Stromal cell of bone marrow (primary cell): ENCODE results near the gene DPP7.

ENCODE experiments used
- DNase-seq: peaks from one replicate; pipeline ENCODE4 v3.0.0-alpha.2; 2012; ENCODE audit warnings: low read depth

Gene DPP7

DNA sequence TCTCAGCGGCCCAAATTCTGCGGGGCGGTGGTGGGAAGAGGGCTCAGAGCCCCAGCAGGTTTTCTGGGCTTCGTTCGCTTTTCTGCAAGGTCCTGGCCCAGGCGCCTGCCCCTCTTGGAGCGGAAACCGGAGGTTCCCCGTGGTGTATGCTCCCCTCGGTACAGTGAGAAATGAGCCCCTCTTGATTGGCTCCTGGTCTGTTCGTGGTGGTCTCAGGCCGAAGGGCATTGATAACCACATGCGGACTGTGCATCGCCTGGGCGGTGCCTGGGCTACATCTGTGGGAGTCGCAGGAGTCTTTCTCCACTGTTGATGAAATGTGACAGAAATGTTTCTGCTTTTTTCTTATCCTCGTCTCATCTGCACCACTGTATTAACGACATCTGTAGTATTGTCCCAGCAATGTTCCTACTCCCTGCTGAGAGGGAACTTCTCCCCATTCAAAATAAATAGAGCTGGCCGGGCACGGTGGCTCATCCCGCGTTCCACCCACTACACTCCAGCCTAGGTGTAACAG is 27.1 kb downstream of the DPP7 start:
- DNase-seq: no peak

DNA sequence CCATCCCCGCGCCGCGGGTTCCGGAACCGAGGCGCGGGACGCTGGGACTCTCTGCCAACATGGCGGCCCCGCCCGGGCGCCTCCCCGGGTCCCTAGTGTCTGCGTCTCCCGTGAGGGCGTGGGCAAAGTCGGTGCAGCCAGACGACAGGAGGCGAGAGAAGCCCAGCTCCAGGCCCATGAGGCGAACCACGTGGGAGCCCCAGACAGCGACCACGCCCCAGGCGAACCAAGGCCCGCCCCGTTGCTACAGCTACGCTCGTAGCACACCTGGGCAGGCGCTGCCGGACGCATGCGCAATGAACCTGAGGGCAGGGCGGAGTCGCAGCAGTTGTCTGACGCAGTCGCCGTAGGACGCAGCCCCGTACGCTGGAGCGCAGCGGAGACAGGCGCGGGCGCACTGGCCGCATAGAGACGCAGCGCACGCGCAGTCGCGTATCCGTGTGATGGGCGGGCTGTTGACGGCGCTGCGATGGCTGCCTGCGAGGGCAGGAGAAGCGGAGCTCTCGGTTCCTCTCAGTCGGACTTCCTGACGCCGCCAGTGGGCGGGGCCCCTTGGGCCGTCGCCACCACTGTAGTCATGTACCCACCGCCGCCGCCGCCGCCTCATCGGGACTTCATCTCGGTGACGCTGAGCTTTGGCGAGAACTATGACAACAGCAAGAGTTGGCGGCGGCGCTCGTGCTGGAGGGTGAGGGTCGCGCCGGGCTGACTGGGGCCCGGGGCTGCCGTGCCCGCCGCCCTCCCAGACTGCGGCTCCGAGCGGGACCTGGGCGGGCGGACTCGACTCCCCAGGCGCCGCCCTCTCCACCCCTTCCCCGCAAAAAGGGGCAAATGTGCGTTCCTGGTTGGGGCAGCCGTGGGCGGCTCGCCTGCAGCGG is 27.8 kb downstream of the DPP7 start, which contains the start of gene MAN1B1:
MAN1B1 (plus strand) TSS at position 455 of the 878 bp plus-strand sequence; CDS start at position 470, 15 bp downstream.
- DNase-seq: peak; percentile 92

GRCh38 chr9:137085920-137086530 is 28.5 kb downstream of the DPP7 start:
- DNase-seq: peak; percentile 21

- DNase-seq: no peak
Measured at GRCh38 chr9:137084526-137084925, 30.0 kb downstream of the DPP7 start.

DNA sequence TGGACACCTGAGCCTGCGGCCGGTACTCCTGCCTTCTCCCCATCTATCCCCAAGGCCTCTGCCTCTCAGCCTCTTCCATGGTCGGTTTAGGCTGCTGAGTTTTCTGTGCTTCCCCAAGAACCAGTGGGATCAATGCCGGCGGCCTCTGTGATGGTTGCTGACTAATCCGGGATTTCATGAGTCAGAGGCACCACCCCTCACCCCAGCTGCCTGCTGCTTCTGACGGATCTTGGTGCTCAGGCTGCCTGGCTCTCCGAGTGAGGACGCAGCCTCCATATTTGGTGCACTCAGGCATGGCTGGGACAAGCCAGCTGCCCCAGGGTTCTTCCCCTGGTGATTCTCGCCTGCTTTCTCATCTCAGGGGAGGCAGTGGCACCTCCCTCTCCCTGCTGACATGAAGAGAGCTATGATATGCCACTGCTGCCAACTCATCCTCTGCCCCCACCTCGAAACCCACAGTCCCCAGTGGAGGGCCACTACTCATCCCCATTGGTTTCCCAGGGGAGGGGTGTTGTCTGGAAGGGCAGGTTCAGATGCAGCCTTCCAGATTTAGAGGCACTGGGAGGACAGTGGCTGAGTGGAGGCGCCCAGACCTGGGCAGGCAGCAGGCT is 31.0 kb downstream of the DPP7 start:
- DNase-seq: peak; percentile 96

- DNase-seq: no peak
Measured at GRCh38 chr9:137082925-137083290, 31.6 kb downstream of the DPP7 start.

GRCh38 chr9:137082222-137082924 is 32.2 kb downstream of the DPP7 start:
- DNase-seq: no peak

DNA sequence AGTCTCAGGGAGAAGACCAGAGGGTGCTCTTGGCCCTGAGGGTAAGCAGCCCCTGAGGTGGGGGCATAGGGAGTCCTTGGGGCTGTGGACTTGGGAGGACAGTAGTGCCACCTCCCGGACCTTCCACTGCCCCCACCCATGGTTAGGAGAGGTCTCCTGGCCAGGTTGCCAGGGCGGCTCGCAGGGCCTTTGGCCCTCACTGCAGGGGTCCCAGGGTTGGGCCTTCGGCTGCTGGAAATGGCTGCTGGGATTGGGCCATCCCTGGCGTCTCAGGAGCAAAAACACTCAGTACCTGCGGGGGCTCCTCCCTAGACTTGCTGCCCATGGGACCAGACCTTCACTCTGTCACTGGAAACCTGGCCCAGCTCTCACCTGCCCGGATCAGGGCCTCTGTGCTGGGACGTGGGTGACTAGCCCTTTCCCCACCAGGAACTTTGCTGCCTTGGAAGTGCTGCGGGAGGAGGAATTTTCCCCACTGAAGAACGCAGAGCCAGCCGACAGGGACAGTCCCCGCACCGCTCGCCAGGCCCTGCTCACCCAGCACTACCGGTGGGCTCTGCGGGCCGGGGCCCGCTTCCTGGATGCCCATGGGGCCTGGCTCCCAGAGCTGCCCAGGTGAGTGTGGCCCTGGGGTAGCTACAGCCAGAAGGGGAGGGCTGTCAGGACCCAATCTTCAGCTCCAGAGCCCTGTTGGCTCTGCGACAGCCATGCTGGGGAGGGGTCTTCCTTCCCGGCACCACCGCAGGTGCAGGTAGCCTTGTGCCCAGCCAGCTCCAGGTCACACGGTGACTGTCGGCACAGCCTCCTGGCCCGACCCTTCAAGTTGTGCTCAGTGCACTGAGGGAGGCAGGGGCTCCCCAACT is 34.0 kb downstream of the DPP7 start:
- DNase-seq: no peak

DNA sequence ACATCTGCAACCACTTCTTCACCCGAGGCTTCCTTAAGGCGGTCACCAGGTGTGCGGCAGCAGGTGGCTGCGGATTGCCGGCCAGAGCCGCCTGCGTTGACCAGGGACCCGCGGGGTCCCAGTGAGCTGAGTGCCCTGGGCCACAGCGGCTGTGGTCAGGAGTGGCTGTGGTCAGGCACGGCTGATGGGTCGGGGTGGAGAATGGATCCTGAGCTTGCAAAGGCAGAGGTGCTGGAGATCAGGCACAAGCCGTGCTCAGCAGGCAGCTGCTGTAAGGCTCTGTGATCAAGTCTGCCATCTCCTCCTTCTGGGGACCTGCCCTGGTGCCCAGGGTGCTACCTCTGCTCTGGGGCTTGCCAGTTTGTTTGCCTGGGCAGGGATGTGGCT is 35.1 kb downstream of the DPP7 start:
- DNase-seq: no peak

GRCh38 chr9:137078701-137079400 is 35.7 kb downstream of the DPP7 start:
- no peak for DNase-seq

GRCh38 chr9:137077758-137078693 is 36.5 kb downstream of the DPP7 start:
- DNase-seq: no peak

DNA sequence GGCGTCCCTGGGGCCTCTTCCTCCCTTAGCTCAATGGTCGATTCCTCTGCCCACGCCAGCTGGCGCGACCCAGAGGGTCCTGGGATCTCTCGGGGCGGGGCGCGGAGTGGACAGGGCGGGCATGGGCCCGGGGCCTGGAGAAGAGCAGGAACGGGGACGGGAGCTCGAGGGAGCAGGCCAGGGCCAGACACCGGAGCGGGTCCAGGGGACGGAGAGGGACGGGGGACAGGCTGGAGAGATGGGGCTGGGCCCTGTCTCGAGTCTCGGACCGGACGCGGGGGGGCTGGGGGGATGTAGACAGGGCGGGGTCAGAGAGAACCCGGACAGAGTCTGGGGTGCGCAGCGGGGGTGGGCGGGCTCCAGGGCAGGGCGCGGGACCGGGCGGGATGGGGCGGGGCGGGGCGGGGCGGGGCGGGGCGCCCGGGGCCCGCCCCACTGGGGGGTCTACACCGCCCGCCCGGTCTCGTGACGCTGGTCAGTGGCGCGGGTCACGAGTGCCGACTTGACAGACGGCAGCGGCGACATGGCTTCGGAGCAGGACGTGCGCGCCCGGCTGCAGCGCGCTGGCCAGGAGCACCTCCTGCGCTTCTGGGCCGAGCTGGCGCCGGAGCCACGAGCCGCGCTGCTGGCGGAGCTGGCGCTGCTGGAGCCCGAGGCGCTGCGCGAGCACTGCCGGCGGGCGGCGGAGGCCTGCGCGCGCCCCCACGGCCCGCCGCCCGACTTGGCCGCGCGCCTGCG is 37.4 kb downstream of the DPP7 start, which contains the start of gene UAP1L1:
UAP1L1 (plus strand) TSS at position 508 of the 738 bp plus-strand sequence; CDS start at position 524, 16 bp downstream.
- DNase-seq: peak; percentile 25

DNA sequence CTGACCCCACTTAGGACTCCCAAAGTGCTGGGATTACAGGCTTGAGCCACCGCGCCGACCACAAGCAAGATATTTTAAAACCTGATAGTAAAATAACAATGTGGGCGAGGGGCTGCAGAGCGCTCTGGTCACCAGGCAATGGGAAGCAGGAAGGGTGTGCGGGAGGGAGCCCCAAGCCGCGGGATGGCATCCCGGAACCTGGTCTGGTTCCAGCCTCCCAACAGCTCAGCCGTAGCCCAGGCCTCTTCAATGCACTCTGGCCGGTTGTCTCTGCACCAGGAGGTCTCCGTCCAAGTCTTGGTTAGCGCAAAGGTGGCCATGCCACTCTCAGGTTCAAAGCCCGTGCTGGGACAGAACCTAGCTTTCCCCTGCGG is 37.9 kb downstream of the DPP7 start:
- DNase-seq: no peak

DNA sequence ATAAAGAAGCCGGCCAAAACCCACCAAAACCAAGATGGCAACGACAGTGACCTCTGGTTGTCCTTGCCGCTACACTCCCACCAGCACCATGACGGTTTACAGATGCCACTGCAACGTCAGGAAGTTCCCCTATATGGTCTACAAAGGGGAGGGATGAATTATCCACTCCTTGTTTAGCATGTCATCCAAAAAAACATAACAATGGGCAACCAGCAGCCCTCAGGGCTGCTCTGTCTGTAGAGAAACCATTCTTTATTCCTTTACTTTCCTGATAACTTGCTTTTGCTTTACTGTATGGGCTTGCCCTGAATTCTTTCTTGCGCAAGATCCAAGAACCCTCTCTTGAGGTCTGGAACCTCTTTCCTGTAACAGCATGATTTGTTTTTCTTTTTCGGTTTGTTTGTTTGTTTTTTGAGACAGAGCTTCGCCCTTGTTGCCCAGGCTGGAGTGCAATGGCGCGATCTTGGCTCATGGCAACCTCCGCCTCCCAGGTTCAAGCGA is 39.2 kb downstream of the DPP7 start:
- DNase-seq: no peak

GRCh38 chr9:137074657-137075274 is 39.8 kb downstream of the DPP7 start:
- DNase-seq: no peak

- no peak for DNase-seq
Measured at GRCh38 chr9:137073992-137074399, 40.5 kb downstream of the DPP7 start.

- no peak for DNase-seq
Measured at GRCh38 chr9:137071282-137071681, 43.3 kb downstream of the DPP7 start.

DNA sequence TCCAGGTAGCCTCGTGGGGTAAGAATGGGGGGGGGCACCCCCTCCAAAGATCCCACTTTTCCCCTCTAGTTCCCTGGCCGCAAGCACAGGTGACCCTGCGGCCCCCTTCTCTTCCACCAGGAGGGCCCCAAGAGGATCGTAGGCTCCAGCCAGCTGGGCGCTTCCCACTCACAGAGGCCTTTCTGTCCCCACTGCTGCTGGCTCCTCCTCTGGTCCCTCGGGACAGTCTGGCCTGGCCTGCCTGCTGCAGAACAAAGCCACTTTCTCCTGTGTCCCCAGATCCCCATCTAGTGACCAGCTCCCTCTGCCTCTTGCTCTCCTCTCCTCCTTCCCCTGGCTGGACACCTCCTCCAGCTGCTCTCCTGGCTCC is 43.6 kb downstream of the DPP7 start:
- no peak for DNase-seq
